ENCODE results near the gene ISM1.

ISM1 gene

DNA sequence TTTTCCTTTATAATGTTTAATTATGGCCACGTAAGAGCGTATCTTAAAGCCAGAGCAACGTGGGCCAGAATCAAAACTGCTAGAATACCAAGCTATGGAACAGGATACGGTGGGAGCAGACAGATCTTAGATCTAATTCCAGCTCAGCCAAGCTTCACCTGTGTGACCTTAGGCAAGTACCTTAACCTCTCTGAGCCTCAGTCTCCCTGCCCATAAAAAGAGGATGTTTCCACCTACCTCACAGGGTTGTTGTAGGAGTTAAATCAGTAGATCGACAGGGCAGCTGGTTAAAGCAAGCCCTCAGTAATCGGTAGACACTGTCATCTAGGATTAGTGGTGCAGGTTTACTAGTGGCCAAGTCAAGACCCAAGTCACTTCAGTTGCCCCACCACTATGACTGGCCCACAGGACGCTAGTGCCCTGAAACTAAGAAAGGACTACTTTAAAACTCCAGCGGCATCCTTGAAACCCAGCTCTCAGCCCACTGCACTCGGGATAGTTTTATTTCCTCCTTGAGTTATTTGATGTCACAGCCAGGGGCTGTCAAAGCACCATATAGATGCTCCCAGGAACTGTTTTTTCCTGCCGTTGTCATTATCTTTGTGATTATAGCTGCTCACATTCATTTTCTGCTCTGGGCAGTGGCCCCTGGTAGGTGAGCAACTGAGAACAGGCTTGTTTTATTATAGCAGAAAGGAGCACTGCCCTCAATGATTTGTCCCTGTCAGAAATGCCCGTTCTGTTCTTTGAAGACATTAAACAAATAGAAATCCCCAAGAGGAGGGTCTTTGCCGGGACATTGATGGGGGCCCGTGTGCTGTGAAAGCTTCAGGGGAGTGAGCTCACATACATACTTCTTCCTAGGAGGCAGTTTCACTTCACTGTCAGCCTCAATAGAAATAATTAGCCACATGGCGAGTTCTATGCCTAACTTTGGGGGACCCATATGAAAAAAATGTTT lies 63.1 kb downstream of the ISM1 start:
- DNase-seq (ENCODE audit: low spot score) = no peak

- no peak for DNase-seq (ENCODE audit: low spot score)
Observed at GRCh38 chr20:13284830-13285229, 63.8 kb downstream of the ISM1 start.

- DNase-seq (ENCODE audit: low spot score) = no peak
Observed at GRCh38 chr20:13285408-13285807, 64.3 kb downstream of the ISM1 start.

- no peak for DNase-seq (ENCODE audit: low spot score)
Observed at GRCh38 chr20:13286052-13286451, 65.0 kb downstream of the ISM1 start.

DNA sequence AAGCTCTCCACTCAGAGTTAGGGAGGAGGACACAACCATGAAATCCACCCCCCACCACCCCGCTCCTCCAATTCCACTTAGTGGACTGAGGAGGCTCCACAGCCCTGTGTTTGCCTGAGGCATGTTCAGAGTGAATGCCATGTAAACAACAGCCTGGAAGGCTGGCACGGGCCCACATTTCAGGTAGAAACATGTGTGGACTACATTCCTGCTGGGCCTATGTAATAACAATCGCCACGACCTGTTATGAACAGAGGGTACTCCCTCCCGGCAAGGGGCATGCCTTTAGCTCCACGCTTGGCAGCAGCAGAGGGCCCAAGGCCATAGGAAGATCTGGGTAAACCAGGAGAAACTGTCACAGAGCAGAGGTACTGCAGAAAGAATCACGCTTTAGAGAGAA lies 65.5 kb downstream of the ISM1 start:
- no peak for DNase-seq (ENCODE audit: low spot score)

DNA sequence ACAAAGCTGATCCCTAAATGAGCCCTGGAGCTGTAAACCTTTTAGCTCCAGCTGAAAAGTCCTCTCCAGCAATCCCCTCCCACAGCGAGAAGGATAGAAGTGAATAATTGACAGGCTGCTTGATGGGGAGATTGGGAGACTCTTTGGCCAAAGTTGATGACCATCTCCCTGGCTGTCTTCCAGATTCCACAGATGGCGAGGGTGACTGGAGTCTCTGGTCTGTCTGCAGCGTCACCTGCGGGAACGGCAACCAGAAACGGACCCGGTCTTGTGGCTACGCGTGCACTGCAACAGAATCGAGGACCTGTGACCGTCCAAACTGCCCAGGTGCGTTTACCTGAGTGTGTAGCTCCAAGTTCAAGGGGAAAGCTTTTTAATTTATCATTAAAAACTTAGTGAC lies 67.3 kb downstream of the ISM1 start:
- DNase-seq (ENCODE audit: low spot score) = no peak

GRCh38 chr20:13289031-13289430 lies 68.0 kb downstream of the ISM1 start:
- no peak for DNase-seq (ENCODE audit: low spot score)

- DNase-seq (ENCODE audit: low spot score) = no peak
Observed at GRCh38 chr20:13290724-13291123, 69.7 kb downstream of the ISM1 start.

DNA sequence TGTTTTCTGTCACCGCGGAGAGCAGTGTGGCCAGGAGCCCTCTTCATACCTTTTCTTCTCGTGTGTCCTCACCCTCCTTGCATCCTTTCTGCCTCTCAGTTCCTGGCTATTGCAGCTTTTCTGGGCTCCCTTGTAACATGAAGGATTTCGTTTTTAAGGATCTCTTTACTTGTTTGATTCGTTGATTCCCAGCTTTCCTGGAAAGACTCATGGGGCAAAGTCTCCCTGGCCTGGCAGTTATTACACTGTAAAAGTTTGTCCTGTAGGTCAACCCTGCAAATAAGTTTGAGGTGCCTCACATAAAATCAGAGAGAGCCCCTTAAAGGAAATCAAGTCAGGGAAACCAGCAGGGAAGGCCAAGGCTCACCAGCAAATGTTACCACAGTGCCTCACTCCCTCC lies 70.1 kb downstream of the ISM1 start:
- DNase-seq (ENCODE audit: low spot score) = no peak

DNA sequence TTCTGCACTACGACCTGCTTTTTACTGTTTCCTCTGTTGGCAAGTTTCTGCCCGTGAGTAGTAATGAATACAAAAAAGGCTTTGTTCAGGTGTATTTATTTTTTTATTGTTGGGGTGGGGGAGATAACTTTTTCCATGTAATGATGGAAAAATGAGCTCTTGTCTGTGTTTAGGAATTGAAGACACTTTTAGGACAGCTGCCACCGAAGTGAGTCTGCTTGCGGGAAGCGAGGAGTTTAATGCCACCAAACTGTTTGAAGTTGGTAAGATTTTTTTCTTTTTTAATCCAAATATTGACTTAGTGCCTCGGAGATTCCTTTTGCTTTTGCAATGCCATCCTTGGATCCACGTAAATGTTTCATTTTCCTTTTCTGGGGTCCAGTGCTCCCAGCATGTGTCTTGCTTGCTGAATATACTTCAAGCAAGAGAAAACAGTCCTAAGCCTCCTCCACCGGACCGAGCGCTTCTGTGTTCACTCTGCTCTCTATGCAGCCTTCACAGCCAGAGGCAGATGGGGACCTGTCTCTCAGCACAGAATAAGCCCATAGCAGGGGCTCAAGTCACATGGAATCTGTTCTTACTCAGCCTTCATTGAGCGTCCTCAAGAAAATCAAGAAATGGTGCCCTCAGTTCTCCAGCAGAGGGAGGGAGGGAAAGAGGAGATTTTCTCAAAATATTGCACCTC lies 71.3 kb downstream of the ISM1 start:
- DNase-seq (ENCODE audit: low spot score) = no peak

GRCh38 chr20:13294522-13294921 lies 73.4 kb downstream of the ISM1 start:
- no peak for DNase-seq (ENCODE audit: low spot score)

- no peak for DNase-seq (ENCODE audit: low spot score)
Observed at GRCh38 chr20:13295637-13296036, 74.6 kb downstream of the ISM1 start.

DNA sequence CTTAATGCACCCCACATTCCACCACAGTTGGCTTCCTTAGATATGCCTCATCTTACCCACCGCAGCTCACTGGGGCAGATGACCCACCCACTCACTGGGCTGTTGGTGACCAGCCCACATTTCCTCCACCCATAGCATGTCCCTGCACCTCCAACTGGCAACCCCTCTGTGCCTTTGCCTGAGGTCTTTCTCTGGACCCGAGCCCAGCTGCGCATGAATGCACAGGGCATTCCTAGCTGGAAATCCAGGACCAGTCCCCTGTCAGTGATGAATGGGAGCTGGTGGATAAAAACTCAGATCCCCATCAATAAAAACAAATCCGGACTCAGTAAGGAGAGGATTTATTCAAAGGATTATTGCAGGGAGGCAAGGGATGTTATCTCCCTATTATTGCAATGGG lies 75.0 kb downstream of the ISM1 start:
- DNase-seq (ENCODE audit: low spot score) = no peak

DNA sequence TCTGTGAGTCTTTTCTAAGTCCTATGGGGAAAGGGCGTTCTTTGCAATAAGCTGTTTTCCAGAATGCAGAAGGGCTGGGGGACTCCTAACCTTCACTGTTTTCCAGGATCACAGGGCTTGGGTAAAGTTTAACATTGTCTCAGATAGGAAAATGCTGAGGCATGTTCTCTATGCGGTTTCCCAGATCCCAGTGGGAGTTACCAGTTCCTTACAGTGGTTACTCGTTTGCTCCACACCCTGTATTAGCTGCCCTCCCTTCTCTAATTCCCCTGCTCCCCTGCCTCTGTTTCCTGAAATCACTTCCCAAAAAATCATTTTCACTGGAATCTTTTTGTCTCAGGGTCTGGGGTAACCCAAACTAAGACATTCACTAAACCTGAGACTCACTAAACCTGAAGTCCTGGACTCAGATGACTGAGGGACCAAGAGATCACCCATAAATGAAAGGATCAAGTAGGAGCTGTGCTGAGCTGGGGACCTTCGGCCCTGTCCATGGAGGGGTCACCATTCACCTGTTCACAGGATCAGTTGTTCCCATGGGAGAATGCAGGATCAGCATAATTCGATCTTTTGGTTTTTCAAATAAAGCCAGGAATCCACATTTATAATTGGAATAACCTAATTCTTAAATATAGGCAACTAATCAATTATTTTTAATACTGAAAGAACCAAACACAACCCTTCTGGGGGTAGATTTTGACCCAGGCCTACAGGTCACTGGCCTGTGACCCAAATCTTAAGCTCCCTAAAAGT lies 76.2 kb downstream of the ISM1 start:
- DNase-seq (ENCODE audit: low spot score) = no peak

- no peak for DNase-seq (ENCODE audit: low spot score)
Observed at GRCh38 chr20:13298692-13299373, 77.8 kb downstream of the ISM1 start.

GRCh38 chr20:13299401-13299800 lies 78.3 kb downstream of the ISM1 start:
- DNase-seq (ENCODE audit: low spot score) = no peak

- DNase-seq (ENCODE audit: low spot score) = no peak
Observed at GRCh38 chr20:13301596-13301995, 80.5 kb downstream of the ISM1 start.

DNA sequence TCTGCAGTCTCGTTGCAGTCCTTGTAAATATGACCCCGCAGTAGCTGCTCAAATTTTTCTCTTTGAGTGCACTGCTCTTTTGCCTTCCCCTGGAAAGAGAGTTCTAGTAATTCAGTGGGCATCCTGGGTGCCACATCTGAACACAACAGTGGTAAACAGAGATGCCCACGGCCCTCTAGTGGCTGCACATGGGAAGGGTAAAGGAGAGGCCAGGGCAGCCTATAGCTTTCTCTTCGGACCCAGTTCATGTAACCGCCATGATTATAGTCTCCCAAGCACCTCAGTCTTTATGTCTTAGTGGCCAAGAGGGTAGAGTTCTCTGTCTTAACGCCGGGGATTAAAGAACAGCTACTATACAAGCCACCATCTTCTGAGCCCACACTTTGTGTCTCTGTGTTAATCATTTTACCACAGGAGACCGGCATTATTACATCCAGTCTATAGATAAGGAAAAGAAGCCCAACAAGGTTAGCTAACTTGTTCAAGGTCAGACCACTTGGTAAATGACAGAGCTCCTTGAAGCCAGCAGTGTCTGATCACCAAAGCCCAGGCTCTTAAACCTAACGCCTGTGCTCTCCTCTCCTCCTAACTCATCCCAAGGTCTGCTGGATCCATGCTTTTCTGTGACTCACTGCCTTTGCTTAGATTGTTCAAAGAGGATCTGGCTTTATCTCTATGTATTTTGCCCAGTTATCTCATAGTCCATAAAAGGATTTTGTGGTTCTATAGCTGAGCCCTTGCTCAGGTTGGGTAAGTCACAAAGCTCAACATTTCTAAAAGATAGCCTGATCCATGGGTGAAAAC lies 81.8 kb downstream of the ISM1 start:
- DNase-seq (ENCODE audit: low spot score) = peak; percentile 15

- DNase-seq (ENCODE audit: low spot score) = no peak
Observed at GRCh38 chr20:13305284-13305683, 84.2 kb downstream of the ISM1 start.

- DNase-seq (ENCODE audit: low spot score) = no peak
Observed at GRCh38 chr20:13307562-13308163, 86.6 kb downstream of the ISM1 start.
